Measurements from ENCODE around the gene SH3YL1. TPM values are rescaled to one million over a fixed set of nuclear protein-coding genes. Genes with fewer than 3 reads are reported as not detected.

Gene SH3YL1
- total and polyA plus RNA-seq, 4 experiments from 2014 or later: 38.0 to 71.4 (median 55.4) TPM

- H3K27me3 ChIP-seq (ENCODE audit: insufficient read depth, low read length): no peaks in the 10 kb centered on the region
- H3K27ac ChIP-seq (ENCODE audit: low read depth, low read length): no peak overlapping the region
- intact Hi-C loops (cut with micrococcal nuclease): no loop called here
- no peaks in the 10 kb centered on the region for H3K9me3 Mint-ChIP-seq
- H3K27ac Mint-ChIP-seq: no peak overlapping the region
- H3K36me3 Mint-ChIP-seq: peaks cover 41 to 51% of the 10 kb centered on the region in 2 donors
- no peaks in the 10 kb centered on the region for H3K27me3 Mint-ChIP-seq
- peaks cover 0 to 5% (median 4%) of the 10 kb centered on the region in 4 donors for H3K4me1 Mint-ChIP-seq
- no peak for DNase-seq
- no peak overlapping the region for H3K4me3 ChIP-seq (ENCODE audit: low read length in 2 of 2)
- peaks cover 12% of the 10 kb centered on the region for H3K36me3 ChIP-seq (ENCODE audit: insufficient read depth, low read length)
- ChIA-PET CTCF (ENCODE audit: partially characterized antibody) (interaction anchor here (1.2 to 8.7 kb wide), 2 partner anchors 9 to 388 kb away, joined by 3 to 88 read pairs; no protein-coding TSS in a partner anchor), POLR2A (ENCODE audit: partially characterized antibody) (no interaction called here)
- H3K4me3 Mint-ChIP-seq: no peak overlapping the region
- H3K9me3 ChIP-seq (ENCODE audit: control insufficient read depth in 1 of 2, low read length in 2 of 2): no peaks in the 10 kb centered on the region
- no peaks in the 10 kb centered on the region for H3K4me1 ChIP-seq (ENCODE audit: insufficient read depth, low read length)
These were observed 15.1 kb downstream of the SH3YL1 start for GRCh38 chr2:248724-249123.

- H3K9me3 Mint-ChIP-seq: peaks cover 0 to 5% (median 0%) of the 10 kb centered on the region in 8 donors
- POLR2A ChIA-PET (ENCODE audit: partially characterized antibody): interaction anchor here (1.5 to 1.6 kb wide), 2 partner anchors 71 to 390 kb away, joined by 4 read pairs; no protein-coding TSS in a partner anchor
- CTCF ChIA-PET (ENCODE audit: partially characterized antibody): interaction anchor here (0.7 to 8.7 kb wide), 14 partner anchors 9 to 390 kb away, joined by 3 to 88 read pairs (median 4); no protein-coding TSS in a partner anchor
- H3K36me3 Mint-ChIP-seq: peaks cover 51 to 57% of the 10 kb centered on the region in 2 donors
- Histone ChIP-seq H3K27me3 (ENCODE audit: insufficient read depth, low read length) (no peaks in the 10 kb centered on the region), H3K4me3 (ENCODE audit: low read length in 2 of 2) (no peak overlapping the region), H3K9me3 (ENCODE audit: control insufficient read depth in 1 of 2, low read length in 2 of 2) (no peaks in the 10 kb centered on the region), H3K27ac (ENCODE audit: low read depth, low read length) (no peak overlapping the region), H3K36me3 (ENCODE audit: insufficient read depth, low read length) (peaks cover 12% of the 10 kb centered on the region), H3K4me1 (ENCODE audit: insufficient read depth, low read length) (no peaks in the 10 kb centered on the region)
- peaks cover 0 to 5% (median 4%) of the 10 kb centered on the region in 4 donors for H3K4me1 Mint-ChIP-seq
- DNase-seq: peak; percentile 33 to 54 (median 45)
- H3K4me3 Mint-ChIP-seq: no peak overlapping the region
- peak overlapping the region in 2 of 7 donors; percentile 13 to 56 for H3K27ac Mint-ChIP-seq
- intact Hi-C loops (cut with micrococcal nuclease): loop anchor here (1.0 to 2.0 kb wide), 3 partner anchors 18 to 391 kb away; partner anchors contain the start of genes ACP1 and SH3YL1
- H3K27me3 Mint-ChIP-seq: no peaks in the 10 kb centered on the region
These were observed 17.2 kb downstream of the SH3YL1 start for GRCh38 chr2:246489-247144.

GRCh38 chr2:244547-244946 is 19.3 kb downstream of the SH3YL1 start:
- POLR2A ChIA-PET (ENCODE audit: partially characterized antibody): no interaction called here
- Histone ChIP-seq H3K27me3 (ENCODE audit: insufficient read depth, low read length) (no peaks in the 10 kb centered on the region), H3K4me3 (ENCODE audit: low read length in 2 of 2) (no peak overlapping the region), H3K27ac (ENCODE audit: low read depth, low read length) (no peak overlapping the region), H3K9me3 (ENCODE audit: control insufficient read depth in 1 of 2, low read length in 2 of 2) (no peaks in the 10 kb centered on the region), H3K4me1 (ENCODE audit: insufficient read depth, low read length) (no peaks in the 10 kb centered on the region), H3K36me3 (ENCODE audit: insufficient read depth, low read length) (peaks cover 9% of the 10 kb centered on the region)
- Mint-ChIP-seq H3K27ac (no peak overlapping the region), H3K9me3 (peaks cover 0 to 5% (median under 1%) of the 10 kb centered on the region in 8 donors), H3K27me3 (no peaks in the 10 kb centered on the region), H3K36me3 (peaks cover 62 to 67% of the 10 kb centered on the region in 2 donors), H3K4me1 (peaks cover 0 to 5% (median 4%) of the 10 kb centered on the region in 4 donors), H3K4me3 (no peak overlapping the region)
- intact Hi-C loops (cut with micrococcal nuclease): no loop called here
- no peak for DNase-seq
- CTCF ChIA-PET (ENCODE audit: partially characterized antibody): interaction anchor here (1.0 to 8.7 kb wide), 2 partner anchors 10 to 392 kb away, joined by 3 to 88 read pairs; no protein-coding TSS in a partner anchor

- no peak for DNase-seq
- Mint-ChIP-seq H3K27me3 (no peaks in the 10 kb centered on the region), H3K4me1 (peaks cover 0 to 3% (median 0%) of the 10 kb centered on the region in 4 donors), H3K9me3 (peaks cover 0 to 5% (median under 1%) of the 10 kb centered on the region in 8 donors), H3K27ac (no peak overlapping the region), H3K4me3 (no peak overlapping the region), H3K36me3 (peaks cover 59 to 62% of the 10 kb centered on the region in 2 donors)
- Histone ChIP-seq H3K27me3 (ENCODE audit: insufficient read depth, low read length) (no peaks in the 10 kb centered on the region), H3K36me3 (ENCODE audit: insufficient read depth, low read length) (no peaks in the 10 kb centered on the region), H3K27ac (ENCODE audit: low read depth, low read length) (no peak overlapping the region), H3K9me3 (ENCODE audit: control insufficient read depth in 1 of 2, low read length in 2 of 2) (no peaks in the 10 kb centered on the region), H3K4me1 (ENCODE audit: insufficient read depth, low read length) (no peaks in the 10 kb centered on the region), H3K4me3 (ENCODE audit: low read length in 2 of 2) (no peak overlapping the region)
- intact Hi-C loops (cut with micrococcal nuclease): no loop called here
- ChIA-PET CTCF (ENCODE audit: partially characterized antibody) (interaction anchor here (1.0 kb wide), 1 partner anchor 9 kb away, joined by 3 read pairs; no protein-coding TSS in a partner anchor), POLR2A (ENCODE audit: partially characterized antibody) (no interaction called here)
These were observed 25.0 kb downstream of the SH3YL1 start for GRCh38 chr2:238869-239268.

- peaks cover 0 to 5% (median under 1%) of the 10 kb centered on the region in 8 donors for H3K9me3 Mint-ChIP-seq
- H3K27ac Mint-ChIP-seq: no peak overlapping the region
- POLR2A ChIA-PET (ENCODE audit: partially characterized antibody): no interaction called here
- no peak for DNase-seq
- H3K4me3 Mint-ChIP-seq: no peak overlapping the region
- no peaks in the 10 kb centered on the region for H3K36me3 ChIP-seq (ENCODE audit: insufficient read depth, low read length)
- intact Hi-C loops (cut with micrococcal nuclease): no loop called here
- no peaks in the 10 kb centered on the region for H3K9me3 ChIP-seq (ENCODE audit: control insufficient read depth in 1 of 2, low read length in 2 of 2)
- no peak overlapping the region for H3K4me3 ChIP-seq (ENCODE audit: low read length in 2 of 2)
- H3K27me3 Mint-ChIP-seq: no peaks in the 10 kb centered on the region
- no peaks in the 10 kb centered on the region for H3K4me1 ChIP-seq (ENCODE audit: insufficient read depth, low read length)
- peaks cover 59 to 61% of the 10 kb centered on the region in 2 donors for H3K36me3 Mint-ChIP-seq
- H3K4me1 Mint-ChIP-seq: peaks cover 0 to 3% (median 0%) of the 10 kb centered on the region in 4 donors
- no peaks in the 10 kb centered on the region for H3K27me3 ChIP-seq (ENCODE audit: insufficient read depth, low read length)
- CTCF ChIA-PET (ENCODE audit: partially characterized antibody): interaction anchor here (2.4 kb wide), 1 partner anchor 8 kb away, joined by 15 read pairs; no protein-coding TSS in a partner anchor
- H3K27ac ChIP-seq (ENCODE audit: low read depth, low read length): no peak overlapping the region
These were observed 25.4 kb downstream of the SH3YL1 start for GRCh38 chr2:238431-238830.

GRCh38 chr2:237878-238277 is 26.0 kb downstream of the SH3YL1 start:
- H3K4me3 Mint-ChIP-seq: no peak overlapping the region
- DNase-seq: no peak
- Histone ChIP-seq H3K27me3 (ENCODE audit: insufficient read depth, low read length) (no peaks in the 10 kb centered on the region), H3K9me3 (ENCODE audit: control insufficient read depth in 1 of 2, low read length in 2 of 2) (no peaks in the 10 kb centered on the region), H3K4me3 (ENCODE audit: low read length in 2 of 2) (no peak overlapping the region), H3K27ac (ENCODE audit: low read depth, low read length) (no peak overlapping the region), H3K4me1 (ENCODE audit: insufficient read depth, low read length) (no peaks in the 10 kb centered on the region), H3K36me3 (ENCODE audit: insufficient read depth, low read length) (no peaks in the 10 kb centered on the region)
- H3K27me3 Mint-ChIP-seq: no peaks in the 10 kb centered on the region
- POLR2A ChIA-PET (ENCODE audit: partially characterized antibody): no interaction called here
- no peak overlapping the region for H3K27ac Mint-ChIP-seq
- CTCF ChIA-PET (ENCODE audit: partially characterized antibody): interaction anchor here (2.4 kb wide), 1 partner anchor 9 kb away, joined by 15 read pairs; no protein-coding TSS in a partner anchor
- peaks cover 57 to 58% of the 10 kb centered on the region in 2 donors for H3K36me3 Mint-ChIP-seq
- intact Hi-C loops (cut with micrococcal nuclease): no loop called here
- peaks cover 0 to 3% (median 0%) of the 10 kb centered on the region in 4 donors for H3K4me1 Mint-ChIP-seq
- peaks cover 0 to 5% (median under 1%) of the 10 kb centered on the region in 8 donors for H3K9me3 Mint-ChIP-seq

GRCh38 chr2:236993-237539 is 26.8 kb downstream of the SH3YL1 start:
- no peaks in the 10 kb centered on the region for H3K4me1 ChIP-seq (ENCODE audit: insufficient read depth, low read length)
- H3K27ac ChIP-seq (ENCODE audit: low read depth, low read length): no peak overlapping the region
- no peaks in the 10 kb centered on the region for H3K27me3 Mint-ChIP-seq
- ChIA-PET CTCF (ENCODE audit: partially characterized antibody) (interaction anchor here (1.8 to 2.4 kb wide), 2 partner anchors 10 to 400 kb away, joined by 4 to 15 read pairs; no protein-coding TSS in a partner anchor), POLR2A (ENCODE audit: partially characterized antibody) (interaction anchor here (0.9 kb wide), 1 partner anchor 62 kb away, joined by 3 read pairs; no protein-coding TSS in a partner anchor)
- peak overlapping the region in 1 of 7 donors; percentile 36 for H3K27ac Mint-ChIP-seq
- H3K9me3 ChIP-seq (ENCODE audit: control insufficient read depth in 1 of 2, low read length in 2 of 2): no peaks in the 10 kb centered on the region
- no peak overlapping the region for H3K4me3 Mint-ChIP-seq
- peaks cover 0 to 3% (median 0%) of the 10 kb centered on the region in 8 donors for H3K9me3 Mint-ChIP-seq
- no peak overlapping the region for H3K4me3 ChIP-seq (ENCODE audit: low read length in 2 of 2)
- no peaks in the 10 kb centered on the region for H3K27me3 ChIP-seq (ENCODE audit: insufficient read depth, low read length)
- no peak for DNase-seq
- peaks cover 55% of the 10 kb centered on the region in 2 donors for H3K36me3 Mint-ChIP-seq
- H3K36me3 ChIP-seq (ENCODE audit: insufficient read depth, low read length): no peaks in the 10 kb centered on the region
- intact Hi-C loops (cut with micrococcal nuclease): no loop called here
- H3K4me1 Mint-ChIP-seq: peaks cover 0 to 3% (median 0%) of the 10 kb centered on the region in 4 donors
